NCI-H146 (cell line): ENCODE results near the gene SYCN.
"Not testable (repeated sequence)": the region's sequence is repeated elsewhere in the genome, so short reads cannot be mapped to it uniquely, and the experiment has no call there.

Source experiments
- DNase-seq: peaks from one replicate; lab custom pipeline; 2025; lab: John Stamatoyannopoulos, UW

Gene SYCN

GRCh38 chr19:39224910-39225309 lies 20.8 kb upstream of the SYCN start:
- DNase-seq, result no peak

- DNase-seq, result no peak
Observed at GRCh38 chr19:39223703-39224279, 19.7 kb upstream of the SYCN start.

GRCh38 chr19:39219108-39219507 lies 15.0 kb upstream of the SYCN start:
- not testable (repeated sequence) for DNase-seq

GRCh38 chr19:39218230-39219007 lies 14.4 kb upstream of the SYCN start:
- no peak for DNase-seq

GRCh38 chr19:39217094-39217493 lies 13.0 kb upstream of the SYCN start:
- no peak for DNase-seq

- not testable (repeated sequence) for DNase-seq
Observed at GRCh38 chr19:39215323-39215722, 11.3 kb upstream of the SYCN start.

GRCh38 chr19:39212375-39212742 lies 8.3 kb upstream of the SYCN start:
- no peak for DNase-seq

GRCh38 chr19:39211731-39212374 lies 7.8 kb upstream of the SYCN start:
- DNase-seq, result no peak

- no peak for DNase-seq
Observed at GRCh38 chr19:39209196-39209595, 5.1 kb upstream of the SYCN start.

GRCh38 chr19:39208175-39208795 lies 4.2 kb upstream of the SYCN start:
- DNase-seq, result no peak

- DNase-seq, result no peak
Observed at GRCh38 chr19:39207293-39207836, 3.3 kb upstream of the SYCN start.

GRCh38 chr19:39206122-39206521 lies 2.1 kb upstream of the SYCN start:
- DNase-seq, result no peak

GRCh38 chr19:39205449-39205764 lies 1.3 kb upstream of the SYCN start:
- no peak for DNase-seq

- no peak for DNase-seq
Observed at GRCh38 chr19:39202998-39203355, 1.1 kb downstream of the SYCN start.

GRCh38 chr19:39200803-39201115 lies 3.3 kb downstream of the SYCN start:
- DNase-seq, result no peak

GRCh38 chr19:39200066-39200802 lies 3.8 kb downstream of the SYCN start:
- DNase-seq, result peak; percentile 22

- peak; percentile 69 for DNase-seq
Observed at GRCh38 chr19:39199025-39199424, 5.0 kb downstream of the SYCN start.

GRCh38 chr19:39197808-39198207 lies 6.3 kb downstream of the SYCN start:
- no peak for DNase-seq

GRCh38 chr19:39196860-39197562 lies 7.1 kb downstream of the SYCN start, which contains the start of gene NCCRP1:
TSS of gene NCCRP1 (plus strand) at chr19:39196964. CDS start at chr19:39196983, 19 bp downstream.
- no peak for DNase-seq

- DNase-seq, result no peak
Observed at GRCh38 chr19:39196320-39196719, 7.7 kb downstream of the SYCN start.

- no peak for DNase-seq
Observed at GRCh38 chr19:39195755-39196154, 8.3 kb downstream of the SYCN start.
